ENCODE results near the gene TPCN2. TPM values are rescaled to one million over a fixed set of nuclear protein-coding genes. Genes with fewer than 3 reads are reported as not detected.
A peak's percentile ranks its signal among the peaks of the same experiment; 100 is the strongest.

TPCN2 gene
- polyA plus RNA-seq, 3 donors: 29.3 to 52.8 (median 31.5) TPM

- Histone ChIP-seq H3K9me3 (replicated peaks in 1 of 2; ENCODE audit: control insufficient read depth in 1 of 2, insufficient read depth in 1 of 2, low read length in 2 of 2) (peaks cover 0 to 8% of the 10 kb centered on the region in 2 donors), H3K27me3 (ENCODE audit: control insufficient read depth in 2 of 2, insufficient read depth in 2 of 2, low read length in 2 of 2) (peaks cover 0 to 2% of the 10 kb centered on the region in 2 donors), H3K36me3 (replicated peaks in 1 of 2; ENCODE audit: control insufficient read depth in 1 of 2, insufficient read depth in 2 of 2, low read length in 2 of 2) (no peaks in the 10 kb centered on the region), H3K9ac (ENCODE audit: insufficient read depth, low read length, poor library complexity, severe bottlenecking) (no peak overlapping the region), H3K4me2 (replicated peaks; ENCODE audit: extremely low read depth, low read length, poor library complexity, severe bottlenecking) (no peak overlapping the region), H3K4me3 (replicated peaks in 1 of 3; ENCODE audit: low read depth in 2 of 3, low read length in 3 of 3) (no peak overlapping the region), H3K4me1 (ENCODE audit: control insufficient read depth in 1 of 2, insufficient read depth in 2 of 2, low read length in 2 of 2) (peaks cover 7 to 9% of the 10 kb centered on the region in 2 donors), H4K20me1 (ENCODE audit: insufficient read depth, low read length) (no peaks in the 10 kb centered on the region), H3K79me2 (ENCODE audit: insufficient read depth, low read length) (no peaks in the 10 kb centered on the region), H2AFZ (ENCODE audit: insufficient read depth, low read depth, low read length, poor library complexity, severe bottlenecking) (no peak overlapping the region), H3K27ac (ENCODE audit: low read depth in 1 of 2, low read length in 2 of 2) (no peak overlapping the region)
- peaks cover 6% of the 10 kb centered on the region for H3K4me1 Mint-ChIP-seq
- H3K36me3 Mint-ChIP-seq: no peaks in the 10 kb centered on the region
- 80% methylated on average over 1 of the region's 2 CpGs for WGBS (ENCODE audit: insufficient coverage)
- no peak overlapping the region for H3K27ac Mint-ChIP-seq
- no peak overlapping the region for H3K4me3 Mint-ChIP-seq
- TF ChIP-seq CTCF (IDR thresholded peaks at IDR 0.05): no peak
- H3K9me3 Mint-ChIP-seq: peaks cover 5 to 18% (median 9%) of the 10 kb centered on the region in 7 donors
- no peak for DNase-seq
- intact Hi-C loops (cut with micrococcal nuclease): no loop called here
- H3K27me3 Mint-ChIP-seq (ENCODE audit: low read depth in 3 of 3): peaks cover 5 to 14% (median 7%) of the 10 kb centered on the region in 3 donors
Measured at GRCh38 chr11:69165775-69166174, 117.0 kb downstream of the TPCN2 start.

GRCh38 chr11:69166218-69167115 lies 117.7 kb downstream of the TPCN2 start:
- TF ChIP-seq CTCF (IDR thresholded peaks at IDR 0.05): no peak
- H3K27ac Mint-ChIP-seq: peak overlapping the region in 1 of 7 donors; percentile 69

More at GRCh38 chr11:69166218-69167115, 117.7 kb downstream of the TPCN2 start:
- WGBS (ENCODE audit: insufficient coverage): 33% methylated on average over 8 of the region's 21 CpGs
- no peaks in the 10 kb centered on the region for H4K20me1 ChIP-seq (ENCODE audit: insufficient read depth, low read length)
- intact Hi-C loops (cut with micrococcal nuclease): no loop called here
- no peak overlapping the region for H3K4me3 Mint-ChIP-seq
- peaks cover 0 to 8% of the 10 kb centered on the region in 2 donors for H3K9me3 ChIP-seq (replicated peaks in 1 of 2; ENCODE audit: control insufficient read depth in 1 of 2, insufficient read depth in 1 of 2, low read length in 2 of 2)
- peaks cover 5 to 12% (median 7%) of the 10 kb centered on the region in 3 donors for H3K27me3 Mint-ChIP-seq (ENCODE audit: low read depth in 3 of 3)
- H3K36me3 ChIP-seq (replicated peaks in 1 of 2; ENCODE audit: control insufficient read depth in 1 of 2, insufficient read depth in 2 of 2, low read length in 2 of 2): no peaks in the 10 kb centered on the region
- H3K27me3 ChIP-seq (ENCODE audit: control insufficient read depth in 2 of 2, insufficient read depth in 2 of 2, low read length in 2 of 2): peaks cover 0 to 2% of the 10 kb centered on the region in 2 donors
- H3K9me3 Mint-ChIP-seq: peaks cover 5 to 18% (median 9%) of the 10 kb centered on the region in 7 donors
- no peaks in the 10 kb centered on the region for H3K36me3 Mint-ChIP-seq
- H3K79me2 ChIP-seq (ENCODE audit: insufficient read depth, low read length): no peaks in the 10 kb centered on the region
- no peak overlapping the region for H2AFZ ChIP-seq (ENCODE audit: insufficient read depth, low read depth, low read length, poor library complexity, severe bottlenecking)
- peaks cover 6% of the 10 kb centered on the region for H3K4me1 Mint-ChIP-seq
- H3K4me1 ChIP-seq (ENCODE audit: control insufficient read depth in 1 of 2, insufficient read depth in 2 of 2, low read length in 2 of 2): peaks cover 7 to 9% of the 10 kb centered on the region in 2 donors
- no peak overlapping the region for H3K27ac ChIP-seq (ENCODE audit: low read depth in 1 of 2, low read length in 2 of 2)
- no peak overlapping the region for H3K9ac ChIP-seq (ENCODE audit: insufficient read depth, low read length, poor library complexity, severe bottlenecking)
- peak overlapping the region; percentile 7 for H3K4me2 ChIP-seq (replicated peaks; ENCODE audit: extremely low read depth, low read length, poor library complexity, severe bottlenecking)
- H3K4me3 ChIP-seq (replicated peaks in 1 of 3; ENCODE audit: low read depth in 2 of 3, low read length in 3 of 3): no peak overlapping the region
- DNase-seq: peak in 1 of 3 donors; percentile 54
